GM18519 (cell line): ENCODE data around the gene CFAP74.
"Not testable (repeated sequence)": the region's sequence is repeated elsewhere in the genome, so short reads cannot be mapped to it uniquely, and the experiment has no call there.

Source experiments
- ATAC-seq: cut with Tn5 transposase; IDR thresholded peaks from one replicate; pipeline ENCODE4 v1.9.1; 2021; ENCODE audit warnings: mild to moderate bottlenecking, moderate library complexity; ENCODE audit not compliant: unreplicated experiment, low FRiP score

CFAP74 gene

GRCh38 chr1:1889847-1890505 lies 113.6 kb downstream of the CFAP74 start:
- peak; percentile 15 for ATAC-seq

- no peak for ATAC-seq
Measured at GRCh38 chr1:1889090-1889750, 114.4 kb downstream of the CFAP74 start.

- ATAC-seq: not testable (repeated sequence)
Measured at GRCh38 chr1:1883890-1884289, 119.7 kb downstream of the CFAP74 start.

- no peak for ATAC-seq
Measured at GRCh38 chr1:1883092-1883873, 120.3 kb downstream of the CFAP74 start.

DNA sequence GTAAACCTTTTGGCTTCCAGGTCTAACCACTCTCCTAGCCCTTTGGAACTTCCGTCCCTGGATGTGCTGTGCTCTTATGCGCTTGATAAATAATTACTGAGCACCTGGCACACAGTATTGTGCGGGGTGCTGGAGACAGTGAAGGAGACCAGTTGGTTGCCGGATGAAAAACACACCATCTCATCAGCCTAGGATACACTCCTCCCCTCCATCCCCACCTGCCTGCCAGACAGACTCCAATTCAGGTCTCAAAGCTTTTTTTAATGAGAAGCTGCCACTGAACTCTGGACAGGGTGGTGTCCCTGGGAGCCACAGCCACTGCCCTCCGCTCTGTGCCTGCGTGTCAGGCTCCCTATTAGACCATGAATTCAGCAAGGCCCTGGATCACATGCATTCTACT lies 121.9 kb downstream of the CFAP74 start:
- ATAC-seq: no peak

GRCh38 chr1:1880617-1881312 lies 122.8 kb downstream of the CFAP74 start:
- no peak for ATAC-seq

DNA sequence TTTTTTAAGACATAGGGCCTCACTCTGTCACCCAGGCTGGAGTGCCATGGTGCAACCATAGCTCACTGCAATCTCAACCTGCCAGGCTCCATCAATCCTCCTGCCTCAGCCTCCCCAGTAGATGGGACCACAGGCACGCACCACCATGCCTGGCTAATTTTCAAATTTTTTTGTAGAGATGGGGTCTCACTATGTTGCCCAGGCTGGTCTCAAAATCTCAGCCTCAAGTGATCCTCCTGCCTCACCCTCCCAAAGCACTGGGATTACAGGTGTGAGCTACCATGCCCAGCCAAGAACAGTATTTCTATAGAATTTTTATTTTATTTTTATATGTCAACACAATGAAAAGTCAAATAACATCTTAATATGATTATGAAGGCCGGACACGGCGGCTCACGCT lies 123.6 kb downstream of the CFAP74 start:
- no peak for ATAC-seq

DNA sequence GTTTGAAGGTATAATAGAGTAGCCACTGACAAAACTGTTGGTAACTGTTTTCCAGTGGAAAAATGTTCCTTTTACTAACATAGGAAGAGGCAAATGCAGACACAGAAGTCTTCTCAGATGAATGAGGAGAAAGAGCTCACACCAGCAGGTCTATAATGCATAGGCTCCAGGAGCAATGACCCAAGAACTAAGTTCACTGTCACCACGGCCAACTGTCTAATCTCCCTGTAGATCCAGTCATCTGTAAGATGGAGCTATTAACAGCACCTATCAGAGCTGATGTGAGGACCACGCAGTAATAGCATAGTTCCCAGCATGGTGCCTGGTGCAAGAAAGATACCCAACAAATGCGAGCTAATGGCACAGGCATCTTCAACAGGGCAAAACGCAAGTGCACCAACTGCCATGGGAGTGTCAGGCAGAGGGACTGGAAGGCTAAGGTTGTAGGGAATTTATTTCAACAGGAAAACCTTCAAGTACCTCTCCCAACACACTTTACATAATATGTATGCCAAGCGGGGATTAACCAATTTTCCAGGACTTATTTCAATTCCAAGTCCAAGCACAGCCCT lies 125.6 kb downstream of the CFAP74 start:
- no peak for ATAC-seq

DNA sequence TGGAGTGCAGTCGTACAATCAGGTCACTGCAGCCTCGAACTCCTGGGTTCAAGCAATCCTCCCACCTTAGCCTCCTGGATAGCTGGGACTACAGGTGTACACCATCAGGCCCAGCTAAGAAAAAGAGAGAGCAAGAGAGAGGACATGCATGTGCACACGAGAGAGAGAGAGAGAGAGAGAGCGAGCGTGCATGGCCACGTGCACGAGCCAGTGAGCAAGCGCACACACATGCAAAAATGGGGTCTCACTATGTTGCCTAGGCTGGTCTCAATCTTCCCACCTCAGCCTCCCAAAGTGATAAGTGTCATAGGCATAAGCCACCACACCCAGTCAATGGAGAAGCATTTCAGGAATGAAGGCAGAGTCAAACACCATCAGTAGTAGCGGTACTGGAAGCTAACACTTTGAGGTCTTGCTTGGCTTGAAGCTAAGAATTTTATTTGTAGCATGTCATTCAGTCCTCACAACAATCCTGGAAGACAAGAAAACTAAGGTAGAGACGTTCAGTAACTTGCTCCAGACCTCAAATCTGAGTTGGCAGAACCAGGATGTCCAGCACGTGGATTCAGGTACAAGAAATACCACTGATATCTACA lies 127.2 kb downstream of the CFAP74 start:
- no peak for ATAC-seq

DNA sequence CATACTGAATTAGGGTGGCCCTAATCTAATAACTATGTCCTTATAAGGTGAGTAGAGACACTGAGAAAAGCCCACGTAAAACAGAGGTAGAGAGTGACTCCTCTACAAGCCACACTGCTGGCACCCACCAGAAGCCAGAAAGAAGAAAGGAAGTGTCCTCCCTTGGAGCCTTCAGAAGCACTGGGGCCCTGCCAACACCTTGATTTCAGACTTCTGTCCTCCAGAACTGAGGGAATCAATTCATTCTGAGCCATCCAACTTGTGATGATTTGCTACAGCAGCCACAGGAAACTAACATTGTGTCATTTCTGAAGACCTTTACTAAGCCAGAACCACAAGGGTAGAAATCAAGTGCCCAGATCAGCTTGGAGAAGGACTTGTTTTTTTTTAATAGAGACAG lies 127.7 kb downstream of the CFAP74 start:
- no peak for ATAC-seq

DNA sequence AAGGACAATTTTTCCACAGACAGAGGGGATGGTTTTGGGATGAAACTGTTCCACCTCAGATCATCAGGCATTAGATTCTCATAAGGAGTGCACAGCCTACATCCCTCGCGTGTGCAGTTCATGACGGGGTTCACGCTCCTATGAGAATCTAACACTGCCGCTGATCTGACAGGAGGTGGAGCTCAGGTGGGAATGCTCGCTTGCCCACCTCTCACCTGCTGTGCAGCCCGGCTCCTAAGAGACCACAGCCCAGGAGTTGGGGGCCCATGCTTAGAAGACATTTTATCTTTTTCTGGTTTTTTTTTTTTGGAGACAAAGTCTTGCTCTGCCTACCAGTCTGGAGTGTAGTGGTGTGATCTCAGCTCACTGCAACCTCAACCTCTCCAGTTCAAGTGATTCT lies 128.7 kb downstream of the CFAP74 start:
- ATAC-seq: no peak

- no peak for ATAC-seq
Measured at GRCh38 chr1:1873186-1873585, 130.4 kb downstream of the CFAP74 start.

GRCh38 chr1:1872329-1872994 lies 131.1 kb downstream of the CFAP74 start:
- no peak for ATAC-seq
